ENCODE measurements around the gene NTHL1. TPM values are rescaled to one million over a fixed set of nuclear protein-coding genes. Genes with fewer than 3 reads are reported as not detected.

The NTHL1 gene
- total RNA-seq, 4 donors from 2014 or later = 6.1 to 38.7 (median 25.0) TPM

DNA sequence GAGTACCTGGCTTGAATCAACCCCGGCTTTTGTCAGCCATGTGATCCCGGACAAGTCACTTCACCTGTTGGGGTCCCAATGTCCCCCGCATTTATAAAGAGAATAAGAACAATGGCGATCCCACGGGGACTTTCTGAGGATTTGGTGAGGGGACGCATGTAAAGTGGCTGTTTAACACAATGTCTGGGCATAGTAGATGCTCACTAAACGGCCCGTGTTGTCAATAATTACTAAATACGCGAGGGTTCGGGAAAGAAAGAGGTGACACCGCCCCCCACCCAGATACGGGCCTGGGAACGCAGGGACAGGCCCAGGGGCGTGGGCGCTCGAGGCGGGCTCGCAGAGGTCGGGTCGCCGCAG lies 56.1 kb downstream of the NTHL1 start:
- peaks cover 0 to 2% of the 10 kb centered on the region in 2 donors for H3K36me3 ChIP-seq
- peaks cover 14% of the 10 kb centered on the region for H3K27me3 ChIP-seq
- no peaks in the 10 kb centered on the region for H3K9me3 ChIP-seq
- peaks cover 24 to 36% of the 10 kb centered on the region in 2 donors for H3K4me1 ChIP-seq
- no peak overlapping the region for H3K27ac ChIP-seq
- DNase-seq = no peak
- peak overlapping the region in 1 of 3 donors; percentile 30 for H3K4me3 ChIP-seq (replicated peaks in 1 of 3)
- no peak for TF ChIP-seq POLR2A (IDR thresholded peaks at IDR 0.05)
- TF ChIP-seq, protein P1, sequence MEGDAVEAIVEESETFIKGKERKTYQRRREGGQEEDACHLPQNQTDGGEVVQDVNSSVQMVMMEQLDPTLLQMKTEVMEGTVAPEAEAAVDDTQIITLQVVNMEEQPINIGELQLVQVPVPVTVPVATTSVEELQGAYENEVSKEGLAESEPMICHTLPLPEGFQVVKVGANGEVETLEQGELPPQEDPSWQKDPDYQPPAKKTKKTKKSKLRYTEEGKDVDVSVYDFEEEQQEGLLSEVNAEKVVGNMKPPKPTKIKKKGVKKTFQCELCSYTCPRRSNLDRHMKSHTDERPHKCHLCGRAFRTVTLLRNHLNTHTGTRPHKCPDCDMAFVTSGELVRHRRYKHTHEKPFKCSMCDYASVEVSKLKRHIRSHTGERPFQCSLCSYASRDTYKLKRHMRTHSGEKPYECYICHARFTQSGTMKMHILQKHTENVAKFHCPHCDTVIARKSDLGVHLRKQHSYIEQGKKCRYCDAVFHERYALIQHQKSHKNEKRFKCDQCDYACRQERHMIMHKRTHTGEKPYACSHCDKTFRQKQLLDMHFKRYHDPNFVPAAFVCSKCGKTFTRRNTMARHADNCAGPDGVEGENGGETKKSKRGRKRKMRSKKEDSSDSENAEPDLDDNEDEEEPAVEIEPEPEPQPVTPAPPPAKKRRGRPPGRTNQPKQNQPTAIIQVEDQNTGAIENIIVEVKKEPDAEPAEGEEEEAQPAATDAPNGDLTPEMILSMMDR (IDR thresholded peaks at IDR 0.05) = no peak
- 13% methylated on average over 19 to 20 of the region's 22 CpGs for WGBS, 2 donors
- intact Hi-C loops (cut with DNase I) = no loop called here

DNA sequence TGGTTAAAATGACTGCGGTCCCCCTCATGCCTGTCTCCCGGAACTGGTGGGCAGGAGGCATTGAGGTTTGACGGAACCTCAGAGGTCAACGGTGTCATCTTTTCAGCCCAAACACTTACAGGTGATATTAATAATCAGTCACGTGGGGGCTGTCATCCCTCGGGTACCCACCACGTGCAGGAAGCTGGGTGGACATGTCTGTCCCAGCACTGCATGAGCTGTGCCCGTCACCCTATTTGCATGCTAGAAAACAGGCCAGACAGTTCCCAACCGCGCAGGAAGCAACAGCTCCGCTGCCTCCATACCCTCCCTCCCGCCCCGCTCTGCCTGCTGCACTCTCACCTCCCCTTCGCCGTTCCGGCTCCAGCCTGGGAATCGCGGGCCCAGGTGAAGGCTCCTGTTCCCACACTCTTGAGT lies 56.5 kb downstream of the NTHL1 start:
- no peak for TF ChIP-seq POLR2A (IDR thresholded peaks at IDR 0.05)
- TF ChIP-seq, protein P1 (IDR thresholded peaks at IDR 0.05) = no peak
- Histone ChIP-seq H3K36me3 (peaks cover 3 to 6% of the 10 kb centered on the region in 2 donors), H3K9me3 (no peaks in the 10 kb centered on the region), H3K27me3 (peaks cover 14% of the 10 kb centered on the region), H3K4me1 (peaks cover 24 to 36% of the 10 kb centered on the region in 2 donors), H3K4me3 (replicated peaks in 1 of 3) (no peak overlapping the region), H3K27ac (no peak overlapping the region)
- no peak for DNase-seq
- 10 to 15% methylated on average over 10 to 16 of the region's 18 CpGs for WGBS, 2 donors
- intact Hi-C loops (cut with DNase I) = no loop called here

GRCh38 chr16:1990351-1991134 lies 57.1 kb downstream of the NTHL1 start:
- H3K36me3 ChIP-seq = peaks cover 9 to 12% of the 10 kb centered on the region in 2 donors
- H3K4me1 ChIP-seq = peaks cover 24 to 36% of the 10 kb centered on the region in 2 donors
- WGBS, 2 donors = 1 to 3% methylated on average over 32 to 36 of the region's 50 CpGs
- no peaks in the 10 kb centered on the region for H3K9me3 ChIP-seq
- H3K27me3 ChIP-seq = peaks cover 14% of the 10 kb centered on the region
- H3K27ac ChIP-seq = no peak overlapping the region
- intact Hi-C loops (cut with DNase I) = no loop called here
- TF ChIP-seq, protein P1 (IDR thresholded peaks at IDR 0.05) = no peak
- no peak for TF ChIP-seq POLR2A (IDR thresholded peaks at IDR 0.05)
- H3K4me3 ChIP-seq (replicated peaks in 1 of 3) = no peak overlapping the region
- DNase-seq = no peak

DNA sequence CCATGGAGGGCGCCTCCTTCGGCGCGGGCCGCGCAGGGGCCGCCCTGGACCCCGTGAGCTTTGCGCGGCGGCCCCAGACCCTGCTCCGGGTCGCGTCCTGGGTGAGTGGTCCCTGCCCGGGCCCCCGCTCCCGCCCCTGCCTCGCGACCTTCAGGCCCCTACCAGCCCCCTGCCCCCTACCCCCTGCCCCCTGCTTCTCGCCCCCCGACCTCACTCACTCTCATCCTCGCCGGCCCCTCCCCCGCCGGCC lies 57.6 kb downstream of the NTHL1 start:
- WGBS, 2 donors = 0 to 9% methylated on average over 3 to 6 of the region's 25 CpGs
- Histone ChIP-seq H3K27me3 (peaks cover 14% of the 10 kb centered on the region), H3K4me3 (replicated peaks in 1 of 3) (no peak overlapping the region), H3K4me1 (peaks cover 24 to 40% of the 10 kb centered on the region in 2 donors), H3K27ac (no peak overlapping the region), H3K36me3 (peaks cover 10 to 13% of the 10 kb centered on the region in 2 donors), H3K9me3 (no peaks in the 10 kb centered on the region)
- TF ChIP-seq, protein P1 (IDR thresholded peaks at IDR 0.05) = no peak
- TF ChIP-seq POLR2A (IDR thresholded peaks at IDR 0.05) = no peak
- DNase-seq = no peak
- intact Hi-C loops (cut with DNase I) = no loop called here

MicroRNA genes within 50 kb of the gene (microRNA counts, 767-probe panel; counts per million panel counts)
- 0 counts per million in 2 donors for microRNA hsa-miR-1225-3p
- 0 counts per million in 2 donors for microRNA hsa-miR-1225-5p

Small RNA genes within 50 kb of the gene (microRNA-seq; reads per million reads assigned to microRNA genes)
- gene MIR1225 = 2.2 reads per million

Small RNA genes within 50 kb of the gene (small RNA-seq; reads per million reads assigned to genes)
- gene MIR1225 = 1.5 reads per million, percentile 41 among the genes with 10 or more reads in this experiment
- gene RN7SL219P = not detected

Other genes starting within 250 kb of the NTHL1 start
- gene HAGH, start 221.0 kb downstream of the NTHL1 start, total RNA-seq = 100 to 1,000 TPM in 3 of 4 donors, 10 to 100 TPM in 1; 91.7 to 150 (median 119) TPM
- gene FAHD1, start 220.6 kb downstream of the NTHL1 start, total RNA-seq = 10 to 100 TPM; 40.9 to 52.5 (median 45.0) TPM
- under 1 TPM in 1 of 4 donors, not detected in 3; 0.13 TPM for gene MEIOB, start 175.7 kb downstream of the NTHL1 start, total RNA-seq
- under 1 TPM in 1 of 4 donors, not detected in 3; 0.54 TPM for gene HS3ST6, start 129.4 kb downstream of the NTHL1 start, total RNA-seq
- 10 to 100 TPM in 2 of 4 donors, 1 to 10 TPM in 2; 5.0 to 43.7 (median 12.4) TPM for gene MSRB1, start 104.6 kb downstream of the NTHL1 start, total RNA-seq
- gene RPL3L, start 93.1 kb downstream of the NTHL1 start, total RNA-seq = not detected
- gene NDUFB10, start 88.3 kb downstream of the NTHL1 start, total RNA-seq = 100 to 1,000 TPM; 174 to 325 (median 284) TPM
- gene RPS2, start 83.0 kb downstream of the NTHL1 start, total RNA-seq = 1,000 to 10,000 TPM in 3 of 4 donors, 100 to 1,000 TPM in 1; 976 to 2,244 (median 1,167) TPM
- not detected for gene RNF151, start 81.0 kb downstream of the NTHL1 start, total RNA-seq
- 10 to 100 TPM; 34.4 to 91.8 (median 53.7) TPM for gene TBL3, start 75.8 kb downstream of the NTHL1 start, total RNA-seq
- gene NOXO1, start 66.4 kb downstream of the NTHL1 start, total RNA-seq = not detected
- 10 to 100 TPM in 3 of 4 donors, 1 to 10 TPM in 1; 7.8 to 37.2 (median 22.3) TPM for gene GFER, start 63.6 kb downstream of the NTHL1 start, total RNA-seq
- gene SYNGR3, start 57.9 kb downstream of the NTHL1 start, total RNA-seq = not detected
- 10 to 100 TPM; 19.0 to 38.4 (median 27.4) TPM for gene ZNF598, start 38.0 kb downstream of the NTHL1 start, total RNA-seq
- gene NPW, start 28.0 kb downstream of the NTHL1 start, total RNA-seq = under 1 TPM in 2 of 4 donors, not detected in 2; 0.54 to 0.63 TPM
- 100 to 1,000 TPM in 1 of 4 donors, 10 to 100 TPM in 3; 73.8 to 146 (median 81.6) TPM for gene NHERF2, start 20.9 kb downstream of the NTHL1 start, total RNA-seq
- gene TSC2, start 151 bp upstream of the NTHL1 start, total RNA-seq = 100 to 1,000 TPM; 101 to 148 (median 109) TPM
- gene PKD1, start 88.1 kb upstream of the NTHL1 start, total RNA-seq = 100 to 1,000 TPM in 1 of 4 donors, 10 to 100 TPM in 3; 66.9 to 153 (median 87.7) TPM
- gene RAB26, start 100.8 kb upstream of the NTHL1 start, total RNA-seq = 1 to 10 TPM in 1 of 4 donors, under 1 TPM in 2, not detected in 1; 0.40 to 1.6 (median 0.89) TPM
- gene TRAF7, start 107.9 kb upstream of the NTHL1 start, total RNA-seq = 10 to 100 TPM; 27.7 to 51.9 (median 41.5) TPM
- 1 to 10 TPM in 1 of 4 donors, under 1 TPM in 3; 0.13 to 1.2 (median 0.40) TPM for gene CASKIN1, start 148.8 kb upstream of the NTHL1 start, total RNA-seq
- 10 to 100 TPM; 61.0 to 95.6 (median 63.1) TPM for gene MLST8, start 157.6 kb upstream of the NTHL1 start, total RNA-seq
- 10 to 100 TPM in 2 of 4 donors, 1 to 10 TPM in 2; 3.8 to 44.6 (median 12.0) TPM for gene BRICD5, start 163.0 kb upstream of the NTHL1 start, total RNA-seq
- gene PGP, start 167.0 kb upstream of the NTHL1 start, total RNA-seq = 10 to 100 TPM; 13.4 to 44.0 (median 28.8) TPM
- 10 to 100 TPM; 35.3 to 55.7 (median 41.3) TPM for gene E4F1, start 175.8 kb upstream of the NTHL1 start, total RNA-seq
- 1 to 10 TPM in 3 of 4 donors, under 1 TPM in 1; 0.88 to 4.5 (median 1.4) TPM for gene DNASE1L2, start 188.6 kb upstream of the NTHL1 start, total RNA-seq
- gene ECI1, start 203.8 kb upstream of the NTHL1 start, total RNA-seq = 100 to 1,000 TPM; 104 to 208 (median 169) TPM
- gene RNPS1, start 220.3 kb upstream of the NTHL1 start, total RNA-seq = 100 to 1,000 TPM; 127 to 158 (median 141) TPM